ENCODE data around the gene GALNT12. TPM values are rescaled to one million over a fixed set of nuclear protein-coding genes. Genes with fewer than 3 reads are reported as not detected.

The GALNT12 gene
- total RNA-seq (2014; rRNA removed): 1.7 and 2.2 TPM in 2 replicates
- 0.64 TPM for polyA plus RNA-seq (2012)

- DNase-seq (ENCODE audit: low read depth): no peak
These were observed at the start of gene GALNT12 for GRCh38 chr9:98807070-98807813. GALNT12 (plus strand) TSS chr9:98807670; CDS start chr9:98807699, 29 bp downstream.

- no peak for DNase-seq (ENCODE audit: low read depth)
These were observed 47.2 kb upstream of the GALNT12 start for GRCh38 chr9:98760231-98760630.

GRCh38 chr9:98763986-98764745 lies 43.3 kb upstream of the GALNT12 start:
- DNase-seq (ENCODE audit: low read depth): no peak

- no peak for DNase-seq (ENCODE audit: low read depth)
These were observed 42.2 kb upstream of the GALNT12 start for GRCh38 chr9:98765256-98765655.

GRCh38 chr9:98766586-98766985 lies 40.9 kb upstream of the GALNT12 start:
- no peak for DNase-seq (ENCODE audit: low read depth)

- no peak for DNase-seq (ENCODE audit: low read depth)
These were observed 40.3 kb upstream of the GALNT12 start for GRCh38 chr9:98767196-98767595.

- no peak for DNase-seq (ENCODE audit: low read depth)
These were observed 39.6 kb upstream of the GALNT12 start for GRCh38 chr9:98767915-98768314.

GRCh38 chr9:98768344-98768743 lies 39.1 kb upstream of the GALNT12 start:
- DNase-seq (ENCODE audit: low read depth): no peak

GRCh38 chr9:98770717-98771116 lies 36.8 kb upstream of the GALNT12 start:
- no peak for DNase-seq (ENCODE audit: low read depth)

GRCh38 chr9:98771209-98771874 lies 36.1 kb upstream of the GALNT12 start:
- DNase-seq (ENCODE audit: low read depth): no peak

- no peak for DNase-seq (ENCODE audit: low read depth)
These were observed 34.9 kb upstream of the GALNT12 start for GRCh38 chr9:98772364-98773155.

GRCh38 chr9:98773721-98774120 lies 33.7 kb upstream of the GALNT12 start:
- no peak for DNase-seq (ENCODE audit: low read depth)

GRCh38 chr9:98774746-98775145 lies 32.7 kb upstream of the GALNT12 start:
- DNase-seq (ENCODE audit: low read depth): peak; percentile 13

GRCh38 chr9:98775831-98776441 lies 31.5 kb upstream of the GALNT12 start:
- peak; percentile 56 for DNase-seq (ENCODE audit: low read depth)

GRCh38 chr9:98777618-98778017 lies 29.9 kb upstream of the GALNT12 start:
- no peak for DNase-seq (ENCODE audit: low read depth)

GRCh38 chr9:98778251-98778650 lies 29.2 kb upstream of the GALNT12 start:
- DNase-seq (ENCODE audit: low read depth): no peak

- no peak for DNase-seq (ENCODE audit: low read depth)
These were observed 28.5 kb upstream of the GALNT12 start for GRCh38 chr9:98778711-98779530.

- no peak for DNase-seq (ENCODE audit: low read depth)
These were observed 27.3 kb upstream of the GALNT12 start for GRCh38 chr9:98780059-98780749.

- no peak for DNase-seq (ENCODE audit: low read depth)
These were observed 25.7 kb upstream of the GALNT12 start for GRCh38 chr9:98781588-98782383.

Measured in LHCN-M2 (cell line).